Effector memory CD4-positive, alpha-beta T cell (primary cell): ENCODE results near the gene DNAJC21.

Experiments
- DNase-seq, 3 donors: peaks; one replicate each; pipeline ENCODE4 v3.0.0-alpha.2; 2020
- H3K27ac ChIP-seq: 2 replicates; pipeline ENCODE4 v1.7.0; 2013; ENCODE audit warnings: mild to moderate bottlenecking, low read length, moderate library complexity; ENCODE audit not compliant: insufficient read depth, poor library complexity, severe bottlenecking
- H3K27me3 ChIP-seq: replicated peaks from 2 replicates; pipeline ENCODE4 v1.7.0; 2013; ENCODE audit warnings: mild to moderate bottlenecking, low read length; ENCODE audit not compliant: insufficient read depth, control insufficient read depth, poor library complexity, severe bottlenecking
- H3K36me3 ChIP-seq: 2 replicates; pipeline ENCODE4 v1.7.0; 2013; ENCODE audit warnings: mild to moderate bottlenecking, low read length, moderate library complexity; ENCODE audit not compliant: control insufficient read depth, insufficient read depth
- H3K4me1 ChIP-seq: 2 replicates; pipeline ENCODE4 v1.7.0; 2013; ENCODE audit warnings: low read length, mild to moderate bottlenecking; ENCODE audit not compliant: control insufficient read depth, insufficient read depth, poor library complexity, severe bottlenecking
- H3K4me3 ChIP-seq: 2 replicates; pipeline ENCODE4 v1.7.0; 2013; ENCODE audit warnings: low read length, low read depth, mild to moderate bottlenecking; ENCODE audit not compliant: insufficient read depth, poor library complexity, severe bottlenecking
- H3K9me3 ChIP-seq: 2 replicates; pipeline ENCODE4 v1.7.0; 2013; ENCODE audit warnings: mild to moderate bottlenecking, low read length, moderate library complexity; ENCODE audit not compliant: control insufficient read depth
- total RNA-seq, 3 donors: gene quantifications; one replicate each; lab custom pipeline; 2026; lab: John Stamatoyannopoulos, UW

Gene DNAJC21
- total RNA-seq = 74.5 to 83.5 (median 74.5) reads per million in 3 donors

DNA sequence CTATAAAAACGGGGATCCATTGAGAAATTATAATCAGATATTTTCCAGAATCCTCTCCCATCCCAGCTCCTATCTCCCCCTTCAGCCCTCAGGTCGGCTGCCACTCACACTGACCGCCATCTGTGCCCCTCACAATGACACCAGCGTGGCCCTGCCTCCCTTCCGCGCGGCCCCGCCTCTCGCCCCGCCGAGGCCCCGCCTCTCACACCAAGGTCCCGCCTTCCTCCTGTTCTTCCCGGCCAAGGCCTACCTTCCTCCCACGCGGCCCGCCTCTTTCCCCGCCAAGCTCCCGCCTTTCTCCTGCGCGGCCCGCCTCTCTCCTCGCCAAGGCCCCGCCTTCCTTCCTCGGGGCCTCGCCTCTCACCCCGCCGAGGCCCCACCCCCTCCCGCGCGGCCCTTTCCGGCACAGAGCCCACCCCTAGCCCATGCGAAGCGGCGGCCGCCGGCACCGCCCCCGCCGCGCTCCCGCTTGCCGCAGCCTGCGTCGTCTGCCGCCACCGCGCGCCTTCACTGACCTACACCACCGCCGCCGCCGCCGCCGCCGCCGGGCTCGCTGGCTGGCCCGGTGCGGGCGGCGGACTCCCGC, at the start of gene DNAJC21:
TSS of gene DNAJC21 (plus strand) at position 426 of the 586 bp plus-strand sequence. CDS start 261 bp downstream, outside the sequence.
- Histone ChIP-seq H3K27ac (peak within 1 kb of the TSS; percentile 83), H3K4me3 (peak within 1 kb of the TSS; percentile 98), H3K27me3 (no peaks in the 10 kb centered on the region), H3K36me3 (peaks cover 25% of the 10 kb centered on the region), H3K9me3 (no peaks in the 10 kb centered on the region), H3K4me1 (peaks cover 11% of the 10 kb centered on the region)
- peak; percentile 94 to 96 (median 95) for DNase-seq

DNA sequence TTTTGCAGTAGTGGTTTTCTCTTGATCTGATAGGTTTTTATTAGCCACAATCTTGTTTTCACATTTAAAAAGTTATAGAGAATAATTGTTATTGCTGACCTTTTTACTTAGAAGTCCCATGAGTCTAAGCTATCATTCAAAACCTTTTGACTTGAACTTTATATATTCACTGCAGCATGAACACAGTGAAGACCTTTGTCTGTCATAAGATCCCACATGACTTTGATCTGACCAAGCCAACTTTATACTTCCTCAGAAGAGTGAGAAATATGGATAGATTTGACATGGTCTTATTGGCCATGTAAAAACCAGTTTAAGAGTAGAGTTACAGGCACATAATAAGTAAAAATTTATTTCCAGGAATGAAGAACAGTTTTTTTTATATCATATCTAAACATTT, 48.1 kb upstream of the DNAJC21 start:
- no peak overlapping the region for H3K27ac ChIP-seq
- no peaks in the 10 kb centered on the region for H3K36me3 ChIP-seq
- no peaks in the 10 kb centered on the region for H3K9me3 ChIP-seq
- no peak for DNase-seq
- no peak overlapping the region for H3K4me3 ChIP-seq
- H3K4me1 ChIP-seq = no peaks in the 10 kb centered on the region
- peaks cover 3% of the 10 kb centered on the region for H3K27me3 ChIP-seq

DNA sequence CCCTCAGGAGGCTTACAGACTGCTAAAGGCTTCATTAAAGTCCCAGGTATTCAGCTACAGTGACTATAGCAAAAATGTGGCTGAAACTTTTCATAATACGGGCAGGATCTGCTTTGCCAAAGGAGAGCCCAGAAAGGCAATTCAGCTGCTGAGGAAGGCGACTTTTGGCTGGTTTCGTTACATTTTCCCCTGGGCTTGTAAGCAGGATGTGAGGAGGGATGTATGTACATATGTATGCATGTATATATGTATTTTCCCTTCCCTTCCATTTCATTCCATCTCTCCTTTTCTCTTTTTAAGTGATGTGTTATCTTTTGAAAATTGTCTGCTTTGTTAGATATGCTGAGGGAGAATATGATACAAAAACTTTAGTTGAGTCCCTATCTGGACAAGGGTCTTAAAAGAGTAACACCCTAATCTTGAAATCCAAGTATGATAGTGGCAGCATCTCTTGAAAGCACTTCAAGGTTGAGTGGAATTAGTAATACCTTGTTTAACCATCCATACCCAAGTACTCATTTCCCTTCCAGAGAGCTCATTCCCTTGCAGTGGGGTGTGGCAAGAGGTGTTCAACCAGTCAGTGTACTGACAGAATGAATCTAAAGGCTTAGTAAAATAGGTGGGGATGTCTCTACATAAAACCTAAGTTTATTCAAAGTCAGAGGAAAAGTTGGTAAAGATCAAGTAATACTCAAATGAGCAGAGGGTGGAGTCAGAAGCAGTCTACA, 42.8 kb upstream of the DNAJC21 start:
- no peak for DNase-seq
- H3K9me3 ChIP-seq = no peaks in the 10 kb centered on the region
- H3K4me3 ChIP-seq = no peak overlapping the region
- H3K27me3 ChIP-seq = no peaks in the 10 kb centered on the region
- no peaks in the 10 kb centered on the region for H3K36me3 ChIP-seq
- no peaks in the 10 kb centered on the region for H3K4me1 ChIP-seq
- H3K27ac ChIP-seq = no peak overlapping the region

DNA sequence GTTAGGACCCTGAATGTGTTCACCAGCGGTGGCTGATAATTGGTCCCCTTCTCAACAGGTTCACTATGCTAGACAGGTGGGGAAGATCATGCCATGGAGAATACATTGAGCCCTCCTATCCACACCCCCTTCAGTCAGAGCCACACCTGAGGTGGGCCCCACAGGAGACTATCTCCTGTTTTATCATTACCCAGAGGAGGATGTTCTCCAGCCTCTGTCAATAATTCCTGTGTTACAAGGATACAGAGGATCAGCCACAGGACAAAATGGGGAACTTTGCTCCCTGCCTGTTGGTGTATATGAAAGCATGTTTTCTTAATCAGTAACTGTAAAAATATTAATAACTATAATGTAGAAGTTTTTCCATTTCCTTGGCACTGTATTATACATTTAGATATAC, 40.0 kb upstream of the DNAJC21 start:
- no peak overlapping the region for H3K4me3 ChIP-seq
- H3K4me1 ChIP-seq = no peaks in the 10 kb centered on the region
- no peaks in the 10 kb centered on the region for H3K9me3 ChIP-seq
- no peaks in the 10 kb centered on the region for H3K27me3 ChIP-seq
- no peaks in the 10 kb centered on the region for H3K36me3 ChIP-seq
- no peak overlapping the region for H3K27ac ChIP-seq
- DNase-seq = no peak

DNA sequence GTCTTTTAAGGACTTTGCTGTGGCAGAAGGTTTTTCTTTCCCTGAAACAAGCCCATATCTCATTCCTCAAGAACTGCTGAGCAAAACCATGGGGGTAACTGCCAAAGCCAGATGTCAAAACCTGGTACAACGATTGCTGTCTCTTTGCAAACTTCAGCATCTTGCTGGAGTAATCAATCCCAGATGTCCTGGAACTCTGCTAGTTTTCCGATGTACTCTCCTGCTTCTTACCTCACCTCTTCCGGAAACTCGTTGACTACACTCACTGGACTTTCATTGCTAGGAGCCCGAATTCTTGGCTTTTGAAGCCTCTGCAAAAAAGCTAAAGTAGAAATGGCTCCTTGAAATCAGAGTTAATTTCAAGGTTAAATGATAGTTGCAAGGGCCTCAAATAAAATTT, 37.4 kb upstream of the DNAJC21 start:
- Histone ChIP-seq H3K36me3 (no peaks in the 10 kb centered on the region), H3K27ac (no peak overlapping the region), H3K4me1 (no peaks in the 10 kb centered on the region), H3K4me3 (no peak overlapping the region), H3K27me3 (no peaks in the 10 kb centered on the region), H3K9me3 (no peaks in the 10 kb centered on the region)
- DNase-seq = no peak

DNA sequence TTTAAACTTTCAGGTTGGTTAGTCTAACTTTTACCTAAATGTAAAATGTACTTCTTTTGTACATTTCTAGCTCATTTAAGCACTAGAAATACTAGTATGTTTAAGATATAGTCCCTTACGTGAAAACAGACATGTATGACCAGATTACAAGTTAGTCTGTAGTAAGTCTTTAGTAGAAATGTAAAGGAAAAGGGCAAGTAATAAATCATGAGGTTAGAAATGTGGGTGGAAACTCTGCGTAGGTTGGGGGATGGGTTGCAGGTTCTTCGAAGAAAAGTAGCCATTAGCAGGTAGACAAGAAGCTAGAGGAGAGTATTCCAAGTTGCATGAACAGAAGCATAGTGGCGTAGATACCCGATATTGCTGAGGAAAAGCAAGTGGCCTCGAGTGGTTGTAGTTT, 36.9 kb upstream of the DNAJC21 start:
- Histone ChIP-seq H3K9me3 (no peaks in the 10 kb centered on the region), H3K4me1 (no peaks in the 10 kb centered on the region), H3K4me3 (no peak overlapping the region), H3K27ac (no peak overlapping the region), H3K36me3 (no peaks in the 10 kb centered on the region), H3K27me3 (no peaks in the 10 kb centered on the region)
- DNase-seq = no peak

DNA sequence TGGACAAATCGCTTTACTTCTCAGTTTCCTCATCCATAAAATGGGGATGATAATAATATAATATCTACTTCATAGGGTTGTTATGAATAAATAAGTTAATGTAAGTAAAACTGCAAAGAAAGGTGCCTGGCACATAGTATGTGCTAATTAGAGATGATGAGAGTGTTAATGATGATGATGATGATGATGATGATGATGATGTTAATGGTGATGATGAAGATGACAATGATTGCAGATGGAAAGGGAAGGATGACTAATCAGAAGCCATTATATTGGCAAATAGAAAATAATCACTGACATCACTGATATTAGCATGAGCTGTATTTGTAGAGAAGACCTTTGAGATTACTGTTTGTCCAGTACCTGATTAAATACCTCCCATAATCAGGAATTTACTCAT, 34.6 kb upstream of the DNAJC21 start:
- H3K4me1 ChIP-seq = no peaks in the 10 kb centered on the region
- H3K27me3 ChIP-seq = no peaks in the 10 kb centered on the region
- no peak overlapping the region for H3K27ac ChIP-seq
- no peaks in the 10 kb centered on the region for H3K9me3 ChIP-seq
- no peak for DNase-seq
- H3K36me3 ChIP-seq = no peaks in the 10 kb centered on the region
- no peak overlapping the region for H3K4me3 ChIP-seq

DNA sequence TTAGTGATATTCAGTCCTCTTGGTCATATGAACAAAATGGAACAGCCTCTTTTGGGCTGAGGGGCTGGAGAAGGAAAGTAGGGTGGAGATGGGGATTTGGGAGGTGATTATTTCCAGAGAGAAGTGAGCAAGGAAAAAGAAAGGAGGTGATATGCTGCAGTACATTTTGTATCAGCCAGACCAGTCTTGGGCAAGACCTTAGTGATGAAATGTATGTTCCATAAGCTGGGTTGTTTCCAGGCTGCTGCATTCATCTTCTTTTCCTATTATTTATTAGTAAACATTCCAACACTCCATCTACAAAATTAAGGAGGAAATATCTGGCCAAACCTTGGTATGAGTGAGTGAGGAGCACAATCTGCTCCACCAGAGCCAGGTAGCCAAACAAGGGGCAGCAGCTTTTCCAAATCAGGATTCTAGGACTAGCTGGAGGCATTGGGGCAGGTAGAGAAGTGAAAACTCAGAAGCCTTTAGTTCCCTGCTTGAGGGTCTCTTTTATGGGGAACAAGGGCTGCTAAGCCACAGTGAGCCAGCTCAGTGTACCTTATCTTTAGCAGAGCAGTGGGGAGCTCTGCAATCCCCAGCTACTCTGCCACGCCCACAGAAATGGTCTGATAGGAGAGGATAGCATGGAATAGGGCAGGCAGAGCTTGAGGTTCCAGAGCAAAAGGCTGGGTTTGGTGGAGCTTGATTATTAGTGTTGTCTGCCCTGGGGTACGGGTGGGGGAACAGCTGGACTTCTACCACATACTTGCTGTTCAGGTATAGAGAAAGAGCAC, 33.5 kb upstream of the DNAJC21 start:
- Histone ChIP-seq H3K9me3 (no peaks in the 10 kb centered on the region), H3K27ac (no peak overlapping the region), H3K4me1 (no peaks in the 10 kb centered on the region), H3K36me3 (no peaks in the 10 kb centered on the region), H3K4me3 (no peak overlapping the region), H3K27me3 (no peaks in the 10 kb centered on the region)
- no peak for DNase-seq

DNA sequence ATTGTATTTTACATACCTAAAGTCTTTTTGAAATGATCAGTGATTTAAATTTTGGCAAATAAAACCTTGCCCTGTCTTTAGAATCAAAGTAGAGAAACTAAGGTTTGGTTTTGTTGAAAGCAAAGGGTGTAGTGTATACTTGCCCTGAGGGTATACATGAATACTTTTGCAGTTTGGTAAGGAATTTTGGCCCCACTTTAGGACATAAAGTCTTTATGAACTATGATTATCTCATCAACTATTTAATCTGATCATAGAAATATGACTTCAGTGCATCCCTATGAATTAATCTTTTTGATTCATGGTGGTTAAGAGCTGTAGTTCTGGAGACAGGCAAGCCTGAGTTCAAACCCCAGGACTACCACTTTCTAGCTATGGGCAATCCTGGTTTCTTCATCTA, 31.7 kb upstream of the DNAJC21 start:
- Histone ChIP-seq H3K4me1 (no peaks in the 10 kb centered on the region), H3K36me3 (peaks cover 3% of the 10 kb centered on the region), H3K27ac (no peak overlapping the region), H3K4me3 (no peak overlapping the region), H3K9me3 (no peaks in the 10 kb centered on the region), H3K27me3 (no peaks in the 10 kb centered on the region)
- DNase-seq = no peak
